OCI-LY1 (cell line): ENCODE measurements around the gene BBX.

ENCODE experiments used
- H2AFZ ChIP-seq: fragments of 200-600 bp; sonication (generic), shearing (Covaris generic); 2 replicates; pipeline ENCODE4 v1.6.0; 2014; ENCODE audit warnings: antibody characterized with exemption, mild to moderate bottlenecking, low read length
- H3F3A ChIP-seq: fragments of 200-600 bp; sonication (generic), shearing (Covaris generic); 2 replicates; pipeline ENCODE4 v1.6.0; 2014; ENCODE audit warnings: mild to moderate bottlenecking, antibody characterized with exemption, low read length, moderate library complexity; ENCODE audit not compliant: insufficient read depth
- H3K27ac ChIP-seq: fragments of 200-600 bp; sonication (generic); 2 replicates; pipeline ENCODE4 v1.5.1; 2014; ENCODE audit warnings: low read length, mixed run types, mild to moderate bottlenecking, low read depth; ENCODE audit not compliant: poor library complexity, severe bottlenecking
- H3K27me3 ChIP-seq: fragments of 200-600 bp; sonication (generic); 2 replicates; pipeline ENCODE4 v1.6.0; 2014; ENCODE audit warnings: antibody characterized with exemption, mild to moderate bottlenecking, low read length, moderate library complexity; ENCODE audit not compliant: insufficient read depth
- H3K36me3 ChIP-seq: fragments of 200-600 bp; sonication (generic); 2 replicates; pipeline ENCODE4 v1.6.1; 2014; ENCODE audit warnings: mild to moderate bottlenecking, antibody characterized with exemption, low read length, moderate library complexity, mixed read lengths; ENCODE audit not compliant: insufficient read depth
- H3K4me1 ChIP-seq: fragments of 200-600 bp; sonication (generic); 2 replicates; pipeline ENCODE4 v1.5.1; 2014; ENCODE audit warnings: mild to moderate bottlenecking, low read length, moderate library complexity; ENCODE audit not compliant: insufficient read depth, severe bottlenecking
- H3K4me2 ChIP-seq: fragments of 200-600 bp; sonication (generic), shearing (Covaris generic); 2 replicates; pipeline ENCODE4 v1.6.1; 2014; ENCODE audit warnings: low read length
- H3K4me3 ChIP-seq: fragments of 200-600 bp; sonication (generic); 2 replicates; pipeline ENCODE4 v1.5.1; 2014; ENCODE audit warnings: low read length, low read depth, mild to moderate bottlenecking, mixed read lengths; ENCODE audit not compliant: poor library complexity, severe bottlenecking
- H3K79me2 ChIP-seq: fragments of 200-600 bp; shearing (Covaris generic); 2 replicates; pipeline ENCODE4 v1.6.1; 2016; ENCODE audit warnings: mixed run types, low read length, mixed read lengths; ENCODE audit not compliant: insufficient read depth
- H3K9ac ChIP-seq: fragments of 200-600 bp; sonication (generic), shearing (Covaris generic); 2 replicates; pipeline ENCODE4 v1.6.1; 2014; ENCODE audit warnings: mild to moderate bottlenecking, low read length, mixed read lengths
- H3K9me2 ChIP-seq: fragments of 200-600 bp; sonication (generic), shearing (Covaris generic); 2 replicates; pipeline ENCODE4 v1.6.1; 2014; ENCODE audit warnings: low read depth, mild to moderate bottlenecking, low read length, mixed read lengths
- H3K9me3 ChIP-seq: fragments of 200-600 bp; shearing (Covaris generic); 2 replicates; pipeline ENCODE4 v1.6.1; 2014; ENCODE audit warnings: low read length, mixed read lengths
- H4K20me1 ChIP-seq: fragments of 200-600 bp; sonication (generic), shearing (Covaris generic); 2 replicates; pipeline ENCODE4 v1.6.0; 2016; ENCODE audit warnings: mild to moderate bottlenecking, low read length; ENCODE audit not compliant: insufficient read depth
- EZH2 ChIP-seq: fragments of 200-600 bp; sonication (generic), shearing (Covaris generic); IDR thresholded peaks from 2 replicates; pipeline ENCODE4 v1.8.0; 2017; ENCODE audit warnings: borderline replicate concordance, mixed run types, mild to moderate bottlenecking, antibody characterized with exemption, low read length, moderate library complexity, mixed read lengths
- TF ChIP-seq, protein P1 (sequence below): fragments of 200-600 bp; sonication (generic), shearing (Covaris generic); IDR thresholded peaks from 2 replicates; pipeline ENCODE4 v1.5.1; 2017; ENCODE audit warnings: mild to moderate bottlenecking, antibody characterized with exemption, low read length, moderate library complexity, mixed read lengths

The BBX gene

DNA sequence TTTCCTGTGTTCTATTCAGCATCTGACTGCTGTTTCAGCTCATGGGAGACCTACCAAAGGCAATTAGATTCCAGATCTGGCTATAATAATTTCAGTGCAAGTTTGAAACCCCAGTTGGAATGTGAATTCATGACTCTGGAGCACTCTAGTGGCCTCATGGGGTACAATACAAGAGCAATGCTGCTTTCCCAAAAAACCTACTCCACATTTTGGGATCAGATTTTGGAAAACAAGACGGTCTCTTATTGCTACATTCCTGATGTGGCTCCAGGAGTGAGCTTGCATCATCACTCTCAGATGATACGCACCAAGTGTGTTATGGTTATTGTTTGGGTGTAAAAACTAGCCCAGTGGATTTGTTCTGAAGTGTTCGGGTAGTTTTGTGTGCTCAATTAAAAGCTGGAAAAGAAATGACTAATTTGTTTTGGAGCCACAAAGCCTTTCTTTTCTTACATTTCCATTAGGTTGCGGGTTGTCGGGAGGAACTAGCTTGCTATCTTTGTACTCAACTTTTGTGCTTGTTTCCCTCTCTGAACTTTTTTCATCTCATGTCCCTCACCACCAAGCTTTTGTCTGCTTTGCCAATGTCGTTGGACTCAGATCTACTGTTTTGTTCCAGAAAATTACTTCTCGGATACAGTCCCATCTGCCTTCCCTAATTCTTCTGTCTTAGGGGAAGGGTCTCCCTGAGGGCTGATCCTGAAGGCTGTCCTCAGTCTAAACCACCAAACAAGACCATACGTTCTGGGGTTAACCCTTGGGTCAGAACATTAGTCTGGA lies 272.1 kb downstream of the BBX start:
- Histone ChIP-seq H2AFZ (no peak overlapping the region), H3K9me2 (no peaks in the 10 kb centered on the region), H3K9ac (no peak overlapping the region), H3F3A (no peaks in the 10 kb centered on the region), H3K4me1 (peaks cover 16% of the 10 kb centered on the region), H4K20me1 (no peaks in the 10 kb centered on the region), H3K36me3 (peaks cover 34% of the 10 kb centered on the region; the same call in 1 of the 2 replicates), H3K27ac (no peak overlapping the region), H3K9me3 (no peaks in the 10 kb centered on the region), H3K4me2 (no peak overlapping the region), H3K27me3 (no peaks in the 10 kb centered on the region), H3K79me2 (no peaks in the 10 kb centered on the region), H3K4me3 (no peak overlapping the region)
- TF ChIP-seq, protein P1, sequence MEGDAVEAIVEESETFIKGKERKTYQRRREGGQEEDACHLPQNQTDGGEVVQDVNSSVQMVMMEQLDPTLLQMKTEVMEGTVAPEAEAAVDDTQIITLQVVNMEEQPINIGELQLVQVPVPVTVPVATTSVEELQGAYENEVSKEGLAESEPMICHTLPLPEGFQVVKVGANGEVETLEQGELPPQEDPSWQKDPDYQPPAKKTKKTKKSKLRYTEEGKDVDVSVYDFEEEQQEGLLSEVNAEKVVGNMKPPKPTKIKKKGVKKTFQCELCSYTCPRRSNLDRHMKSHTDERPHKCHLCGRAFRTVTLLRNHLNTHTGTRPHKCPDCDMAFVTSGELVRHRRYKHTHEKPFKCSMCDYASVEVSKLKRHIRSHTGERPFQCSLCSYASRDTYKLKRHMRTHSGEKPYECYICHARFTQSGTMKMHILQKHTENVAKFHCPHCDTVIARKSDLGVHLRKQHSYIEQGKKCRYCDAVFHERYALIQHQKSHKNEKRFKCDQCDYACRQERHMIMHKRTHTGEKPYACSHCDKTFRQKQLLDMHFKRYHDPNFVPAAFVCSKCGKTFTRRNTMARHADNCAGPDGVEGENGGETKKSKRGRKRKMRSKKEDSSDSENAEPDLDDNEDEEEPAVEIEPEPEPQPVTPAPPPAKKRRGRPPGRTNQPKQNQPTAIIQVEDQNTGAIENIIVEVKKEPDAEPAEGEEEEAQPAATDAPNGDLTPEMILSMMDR = no peak; the same call in 1 of the 2 replicates
- TF ChIP-seq EZH2 = no peak

- Histone ChIP-seq H3K79me2 (no peaks in the 10 kb centered on the region), H3K9me3 (no peaks in the 10 kb centered on the region), H4K20me1 (no peaks in the 10 kb centered on the region), H3K36me3 (peaks cover 32% of the 10 kb centered on the region; the same call in 1 of the 2 replicates), H3K27ac (no peak overlapping the region), H3F3A (no peaks in the 10 kb centered on the region), H3K9ac (no peak overlapping the region), H3K4me2 (no peak overlapping the region), H3K4me1 (peaks cover 16% of the 10 kb centered on the region), H3K4me3 (no peak overlapping the region), H3K9me2 (no peaks in the 10 kb centered on the region), H2AFZ (no peak overlapping the region), H3K27me3 (no peaks in the 10 kb centered on the region)
- TF ChIP-seq EZH2 = no peak
- TF ChIP-seq, protein P1 = no peak
These were observed 272.8 kb downstream of the BBX start for GRCh38 chr3:107795514-107796094.

DNA sequence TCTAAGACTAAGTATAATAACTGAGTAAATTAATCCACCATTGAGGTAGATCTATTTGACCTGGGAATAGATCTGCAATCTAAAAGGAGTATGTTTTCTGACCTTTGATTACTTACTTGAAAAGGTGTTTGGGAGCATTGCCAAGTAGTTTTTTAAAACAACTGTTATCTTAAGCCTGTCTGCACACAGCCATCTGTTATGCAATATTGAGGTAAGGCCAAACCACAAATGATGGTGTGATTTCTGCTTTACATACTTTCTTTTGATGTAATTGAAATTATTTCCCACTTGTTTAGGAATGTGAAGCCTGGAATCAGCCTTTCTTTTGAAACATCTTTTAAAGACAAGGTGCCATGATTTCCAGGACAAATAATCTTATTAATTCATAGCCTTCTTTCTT lies 274.0 kb downstream of the BBX start:
- Histone ChIP-seq H3K36me3 (peaks cover 40% of the 10 kb centered on the region; the same call in 1 of the 2 replicates), H4K20me1 (no peaks in the 10 kb centered on the region), H3K27me3 (no peaks in the 10 kb centered on the region), H3K79me2 (no peaks in the 10 kb centered on the region), H3F3A (no peaks in the 10 kb centered on the region), H3K27ac (no peak overlapping the region), H3K9me3 (no peaks in the 10 kb centered on the region), H3K4me3 (no peak overlapping the region), H3K4me1 (peaks cover 16% of the 10 kb centered on the region), H3K9ac (no peak overlapping the region), H3K4me2 (no peak overlapping the region), H2AFZ (no peak overlapping the region), H3K9me2 (no peaks in the 10 kb centered on the region)
- TF ChIP-seq EZH2 = no peak
- TF ChIP-seq, protein P1 = no peak
